ENCODE data around the gene DACH1.

DNA sequence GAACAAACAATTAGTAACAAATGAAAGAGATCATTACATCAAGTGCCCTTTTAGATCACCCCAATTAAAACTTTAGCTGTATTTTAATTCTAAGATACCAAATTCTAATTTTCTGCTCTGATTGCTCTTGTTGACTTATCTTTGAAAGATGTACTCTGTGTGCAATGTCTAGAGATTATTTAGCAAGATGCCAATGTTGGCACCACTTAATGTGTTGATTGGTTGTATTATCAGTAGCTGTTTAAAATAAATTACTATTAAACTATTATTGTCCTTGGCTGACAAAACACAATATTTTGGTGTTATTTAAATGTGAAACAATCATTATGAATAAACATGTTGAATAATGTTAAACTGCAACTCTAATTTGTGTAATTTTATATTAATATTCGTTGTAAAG, 386.0 kb downstream of the DACH1 start:
- TF ChIP-seq POLR2A (IDR thresholded peaks at IDR 0.05; ENCODE audit: low read depth, low read length) (no peak), POLR2AphosphoS5 (IDR thresholded peaks at IDR 0.05; ENCODE audit: low read depth, low read length) (no peak)
